HEK293T (cell line): ENCODE results near the gene PIK3CD.

Experiments
- ARNT ChIP-seq: fragments of 450-650 bp; IDR thresholded peaks from 2 replicates; pipeline ENCODE4 v1.6.1; 2017; ENCODE audit warnings: mild to moderate bottlenecking
- BHLHE40 ChIP-seq: fragments of 450-650 bp; IDR thresholded peaks from 2 replicates; pipeline ENCODE4 v1.6.1; 2016; ENCODE audit warnings: mild to moderate bottlenecking, moderate library complexity, borderline replicate concordance
- CTBP1 ChIP-seq: fragments of 450-650 bp; IDR thresholded peaks from 2 replicates; pipeline ENCODE4 v1.6.1; 2016; ENCODE audit warnings: borderline replicate concordance
- ELF4 ChIP-seq: fragments of 450-650 bp; IDR thresholded peaks from 2 replicates; pipeline ENCODE4 v1.6.1; 2017; ENCODE audit warnings: antibody characterized with exemption
- FOXA1 ChIP-seq: fragments of 450-650 bp; IDR thresholded peaks from 2 replicates; pipeline ENCODE4 v1.6.1; 2016; ENCODE audit warnings: mild to moderate bottlenecking
- FOXK2 ChIP-seq: fragments of 450-650 bp; IDR thresholded peaks from 2 replicates; pipeline ENCODE4 v1.6.1; 2016; ENCODE audit warnings: mild to moderate bottlenecking
- FOXM1 ChIP-seq: fragments of 450-650 bp; IDR thresholded peaks from 2 replicates; pipeline ENCODE4 v1.6.1; 2017; ENCODE audit warnings: mild to moderate bottlenecking, borderline replicate concordance
- HDGF ChIP-seq: fragments of 450-650 bp; IDR thresholded peaks from 2 replicates; pipeline ENCODE4 v1.6.1; 2017; ENCODE audit warnings: antibody characterized with exemption, borderline replicate concordance
- L3MBTL2 ChIP-seq: fragments of 450-650 bp; conservative IDR thresholded peaks from 2 replicates; pipeline ENCODE4 v1.6.1; 2016; ENCODE audit warnings: mild to moderate bottlenecking
- NFRKB ChIP-seq: fragments of 450-650 bp; IDR thresholded peaks from 2 replicates; pipeline ENCODE4 v1.6.1; 2016; ENCODE audit warnings: mild to moderate bottlenecking, moderate library complexity
- PKNOX1 ChIP-seq: fragments of 450-650 bp; IDR thresholded peaks from 2 replicates; pipeline ENCODE4 v1.6.1; 2016
- SP1 ChIP-seq: fragments of 450-650 bp; IDR thresholded peaks from 2 replicates; pipeline ENCODE4 v1.6.1; 2017
- SUZ12 ChIP-seq: fragments of 450-650 bp; IDR thresholded peaks from 2 replicates; pipeline ENCODE4 v1.6.1; 2016; ENCODE audit warnings: mild to moderate bottlenecking
- TARDBP ChIP-seq: fragments of 450-650 bp; IDR thresholded peaks from 2 replicates; pipeline ENCODE4 v1.6.1; 2016

GRCh38 chr1:9651220-9651564 is 339 bp upstream of the PIK3CD start:
- no peak for TF ChIP-seq ARNT
- no peak for TF ChIP-seq SP1
- TF ChIP-seq HDGF = no peak
- TF ChIP-seq SUZ12 = no peak
- TF ChIP-seq FOXA1 = no peak
- TF ChIP-seq NFRKB = no peak
- no peak for TF ChIP-seq FOXK2
- TF ChIP-seq CTBP1 = no peak
- TF ChIP-seq ELF4 = no peak
- TF ChIP-seq TARDBP = no peak
- TF ChIP-seq PKNOX1 = no peak
- no peak for TF ChIP-seq BHLHE40
- no peak for TF ChIP-seq FOXM1
- TF ChIP-seq L3MBTL2 = no peak
